Trophoblast cell (in vitro differentiated cells and primary cell): ENCODE data around the gene SLC16A2.

ENCODE experiments used
- DNase-seq, 2 donors: peaks; one replicate each; pipeline ENCODE4 v3.0.0-alpha.2; 2016
- H2AFZ ChIP-seq: 2 replicates; pipeline ENCODE4 v1.6.1; 2013; ENCODE audit warnings: low read length, moderate library complexity, mild to moderate bottlenecking; ENCODE audit not compliant: insufficient read depth, poor library complexity
- H2AK5ac ChIP-seq: 2 replicates; pipeline ENCODE4 v1.6.1; 2013; ENCODE audit warnings: mild to moderate bottlenecking, low read length
- H2BK120ac ChIP-seq: 2 replicates; pipeline ENCODE4 v1.6.1; 2013; ENCODE audit warnings: low read length, mild to moderate bottlenecking, moderate library complexity; ENCODE audit not compliant: insufficient read depth, poor library complexity
- H2BK12ac ChIP-seq: 2 replicates; pipeline ENCODE4 v1.6.1; 2013; ENCODE audit warnings: mild to moderate bottlenecking, low read length, moderate library complexity
- H2BK5ac ChIP-seq: 2 replicates; pipeline ENCODE4 v1.6.1; 2013; ENCODE audit warnings: low read length, low read depth, moderate library complexity, mild to moderate bottlenecking; ENCODE audit not compliant: poor library complexity
- H3K14ac ChIP-seq: 2 replicates; pipeline ENCODE4 v1.6.1; 2013; ENCODE audit warnings: mild to moderate bottlenecking, low read length
- H3K18ac ChIP-seq: 2 replicates; pipeline ENCODE4 v1.6.1; 2013; ENCODE audit warnings: mild to moderate bottlenecking, low read length
- H3K23ac ChIP-seq: 2 replicates; pipeline ENCODE4 v1.6.1; 2013; ENCODE audit warnings: low read length
- H3K27ac ChIP-seq: 2 replicates; pipeline ENCODE4 v1.5.1; 2013; ENCODE audit warnings: low read depth, mild to moderate bottlenecking, inconsistent platforms, low read length, moderate library complexity
- H3K27me3 ChIP-seq: 2 replicates; pipeline ENCODE4 v1.6.1; 2013; ENCODE audit warnings: inconsistent platforms, mild to moderate bottlenecking, low read length, moderate library complexity; ENCODE audit not compliant: insufficient read depth
- H3K36me3 ChIP-seq, 2 experiments: 1 replicate in 1 of 2; 2 replicates in 1 of 2; pipeline ENCODE4 v1.6.1; 2013; ENCODE audit warnings: low read length in 2 of 2, mild to moderate bottlenecking in 2 of 2, moderate library complexity in 1 of 2; ENCODE audit not compliant: insufficient read depth in 2 of 2, control insufficient read depth in 1 of 2
- H3K4ac ChIP-seq: 2 replicates; pipeline ENCODE4 v1.6.1; 2013; ENCODE audit warnings: low read depth, mild to moderate bottlenecking, low read length, moderate library complexity
- H3K4me1 ChIP-seq, 2 experiments: 1 replicate in 1 of 2; 2 replicates in 1 of 2; pipeline ENCODE4 v1.6.1; 2013; ENCODE audit warnings: low read length in 2 of 2, mild to moderate bottlenecking in 2 of 2, moderate library complexity in 1 of 2; ENCODE audit not compliant: insufficient read depth in 2 of 2, control insufficient read depth in 1 of 2
- H3K4me2 ChIP-seq: 2 replicates; pipeline ENCODE4 v1.6.1; 2013; ENCODE audit warnings: inconsistent platforms, mild to moderate bottlenecking, low read length, moderate library complexity
- H3K4me3 ChIP-seq: 2 replicates; pipeline ENCODE4 v1.5.1; 2013; ENCODE audit warnings: mild to moderate bottlenecking, low read depth, low read length, inconsistent platforms
- H3K79me1 ChIP-seq: one replicate; pipeline ENCODE4 v1.6.1; 2013; ENCODE audit warnings: low read length
- H3K79me2 ChIP-seq: 2 replicates; pipeline ENCODE4 v1.6.1; 2013; ENCODE audit warnings: low read length, mild to moderate bottlenecking; ENCODE audit not compliant: control insufficient read depth, insufficient read depth, poor library complexity
- H3K9ac ChIP-seq: 2 replicates; pipeline ENCODE4 v1.6.1; 2013; ENCODE audit warnings: mild to moderate bottlenecking, low read length
- H3K9me3 ChIP-seq: 2 replicates; pipeline ENCODE4 v1.6.1; 2013; ENCODE audit warnings: low read depth, mild to moderate bottlenecking, control low read depth, inconsistent platforms, low read length; ENCODE audit not compliant: insufficient read depth
- H4K12ac ChIP-seq: 2 replicates; pipeline ENCODE4 v1.6.1; 2013; ENCODE audit warnings: low read depth, mild to moderate bottlenecking, low read length, moderate library complexity
- H4K8ac ChIP-seq: 2 replicates; pipeline ENCODE4 v1.6.1; 2013; ENCODE audit warnings: low read depth, mild to moderate bottlenecking, low read length, moderate library complexity
- H4K91ac ChIP-seq: one replicate; pipeline ENCODE4 v1.6.1; 2013; ENCODE audit warnings: low read depth, mild to moderate bottlenecking, low read length, moderate library complexity
- WGBS: extraction: QIAGEN DNeasy Blood & Tissue Kit; methylation state at CpG from one replicate; pipeline ENCODE4 v1.1.7; 2013; ENCODE audit warnings: missing lambda C conversion rate; ENCODE audit not compliant: insufficient read length, insufficient coverage; ENCODE audit errors: extremely low coverage; 5-methylcytosine and 5-hydroxymethylcytosine counted together

Gene SLC16A2

DNA sequence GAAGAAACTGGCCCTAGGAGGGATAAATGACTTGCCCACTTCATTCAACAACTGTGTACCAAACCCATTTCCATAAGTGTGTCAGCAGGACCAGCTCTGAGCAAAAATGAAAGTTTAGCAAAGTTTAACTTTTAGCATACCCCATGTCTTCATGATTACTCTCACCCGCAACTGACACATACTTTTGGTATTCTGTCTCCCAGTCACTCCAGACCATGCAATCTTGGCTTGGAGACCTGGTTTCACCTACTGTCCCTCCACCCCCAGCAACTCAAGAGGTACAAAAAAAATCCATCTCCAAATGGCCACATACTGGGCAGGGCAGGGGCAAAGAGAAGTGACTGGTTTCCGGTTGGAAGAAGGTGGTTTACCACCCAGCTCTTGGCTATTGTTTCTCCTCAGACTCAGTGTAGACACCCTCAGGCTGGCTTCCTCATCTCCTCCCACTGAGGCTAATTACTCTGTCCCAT is 113.3 kb downstream of the SLC16A2 start:
- Histone ChIP-seq H3K4ac (no peak overlapping the region), H2AK5ac (no peak overlapping the region), H2AFZ (no peak overlapping the region), H3K4me2 (no peak overlapping the region), H3K9ac (no peak overlapping the region), H4K91ac (no peak overlapping the region), H2BK12ac (no peak overlapping the region), H3K79me2 (no peaks in the 10 kb centered on the region), H3K36me3 (no peaks in the 10 kb centered on the region), H4K8ac (no peak overlapping the region), H3K79me1 (no peaks in the 10 kb centered on the region), H3K4me1 (peaks cover 4 to 5% of the 10 kb centered on the region in 2 experiments), H3K9me3 (no peaks in the 10 kb centered on the region), H3K27ac (no peak overlapping the region), H3K4me3 (no peak overlapping the region), H2BK120ac (no peak overlapping the region), H3K14ac (no peak overlapping the region), H2BK5ac (no peak overlapping the region), H3K27me3 (no peaks in the 10 kb centered on the region), H4K12ac (no peak overlapping the region), H3K18ac (no peak overlapping the region), H3K23ac (no peak overlapping the region)
- DNase-seq: peak; percentile 59 to 70
- WGBS: no CpG with 5 or more reads among the region's 2 CpGs

GRCh38 chrX:74535086-74535407 is 113.8 kb downstream of the SLC16A2 start:
- WGBS: no CpG with 5 or more reads among the region's 5 CpGs
- Histone ChIP-seq H3K4ac (no peak overlapping the region), H3K4me2 (peak overlapping the region; percentile 93), H2BK120ac (no peak overlapping the region), H3K4me1 (peaks cover 4 to 5% of the 10 kb centered on the region in 2 experiments), H3K23ac (no peak overlapping the region), H3K14ac (no peak overlapping the region), H3K79me2 (no peaks in the 10 kb centered on the region), H2BK5ac (no peak overlapping the region), H3K18ac (no peak overlapping the region), H2BK12ac (no peak overlapping the region), H3K9me3 (no peaks in the 10 kb centered on the region), H3K36me3 (no peaks in the 10 kb centered on the region), H4K8ac (no peak overlapping the region), H3K4me3 (no peak overlapping the region), H4K12ac (no peak overlapping the region), H3K27me3 (no peaks in the 10 kb centered on the region), H3K9ac (no peak overlapping the region), H3K79me1 (no peaks in the 10 kb centered on the region), H2AK5ac (no peak overlapping the region), H2AFZ (no peak overlapping the region), H4K91ac (no peak overlapping the region), H3K27ac (no peak overlapping the region)
- DNase-seq: peak in 1 of 2 donors; percentile 13

GRCh38 chrX:74535408-74536151 is 114.3 kb downstream of the SLC16A2 start:
- Histone ChIP-seq H3K4me3 (peak overlapping the region; percentile 65), H3K4ac (no peak overlapping the region), H3K23ac (no peak overlapping the region), H2BK12ac (no peak overlapping the region), H3K79me2 (no peaks in the 10 kb centered on the region), H3K9ac (no peak overlapping the region), H2BK5ac (no peak overlapping the region), H3K27me3 (no peaks in the 10 kb centered on the region), H2AK5ac (no peak overlapping the region), H3K79me1 (no peaks in the 10 kb centered on the region), H4K12ac (no peak overlapping the region), H3K27ac (no peak overlapping the region), H4K8ac (no peak overlapping the region), H2BK120ac (no peak overlapping the region), H2AFZ (peak overlapping the region; percentile 60), H3K4me2 (peak overlapping the region; percentile 93), H3K9me3 (no peaks in the 10 kb centered on the region), H4K91ac (no peak overlapping the region), H3K18ac (no peak overlapping the region), H3K36me3 (no peaks in the 10 kb centered on the region), H3K4me1 (peaks cover 4 to 5% of the 10 kb centered on the region in 2 experiments), H3K14ac (no peak overlapping the region)
- peak; percentile 69 to 77 for DNase-seq
- no CpG with 5 or more reads among the region's 37 CpGs for WGBS

DNA sequence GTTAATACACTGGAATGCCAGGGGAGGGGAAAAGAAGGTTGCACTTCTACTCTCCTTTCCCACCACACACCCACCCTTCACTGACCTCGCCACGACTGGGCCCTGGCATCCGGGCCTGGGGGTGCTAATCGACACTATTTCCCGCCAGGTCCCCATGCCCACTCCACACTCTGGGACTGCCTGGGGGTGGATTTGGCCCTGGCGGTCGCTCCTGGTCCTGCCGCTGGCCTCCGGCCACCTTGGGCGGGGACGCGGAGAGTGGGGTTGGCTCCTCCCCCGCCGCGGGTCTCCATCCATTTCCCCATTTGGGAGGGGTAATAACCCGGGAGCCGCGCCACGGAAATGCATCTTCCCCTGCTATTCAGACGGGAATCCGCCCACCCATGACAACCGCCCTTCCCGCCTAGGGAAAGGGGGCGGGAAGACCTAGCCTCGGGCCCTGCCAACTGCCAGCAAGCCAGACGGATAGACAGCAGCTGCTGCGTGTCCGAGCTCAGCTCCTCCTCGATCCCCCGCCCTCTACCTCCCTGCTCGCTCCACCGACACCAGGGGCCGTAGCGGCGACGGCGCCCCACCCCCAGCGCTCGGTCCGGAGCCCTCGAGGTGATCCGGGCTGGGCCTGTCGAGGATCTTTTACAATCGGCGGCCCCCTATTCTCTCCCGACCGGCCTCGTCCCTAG is 115.0 kb downstream of the SLC16A2 start:
- no peaks in the 10 kb centered on the region for H3K79me1 ChIP-seq

More for the DNA sequence above, 115.0 kb downstream of the SLC16A2 start:
- Histone ChIP-seq H3K79me2 (no peaks in the 10 kb centered on the region), H3K14ac (no peak overlapping the region), H2AK5ac (no peak overlapping the region), H4K91ac (peak overlapping the region; percentile 37), H3K27me3 (no peaks in the 10 kb centered on the region), H3K4me1 (peaks cover 4 to 5% of the 10 kb centered on the region in 2 experiments), H4K8ac (peak overlapping the region; percentile 13), H3K4me3 (peak overlapping the region; percentile 65), H4K12ac (no peak overlapping the region), H3K27ac (peak overlapping the region; percentile 54), H3K4ac (no peak overlapping the region), H3K18ac (no peak overlapping the region), H2BK120ac (no peak overlapping the region), H2BK12ac (no peak overlapping the region), H3K4me2 (peak overlapping the region; percentile 93), H3K9me3 (no peaks in the 10 kb centered on the region), H3K23ac (no peak overlapping the region), H2AFZ (no peak overlapping the region), H3K36me3 (no peaks in the 10 kb centered on the region), H2BK5ac (no peak overlapping the region), H3K9ac (peak overlapping the region; percentile 68)
- no CpG with 5 or more reads among the region's 48 CpGs for WGBS
- DNase-seq: peak; percentile 51 to 60
